Transverse colon (tissue), 4 donors: ENCODE data around the gene CWC15.

Experiments
- CTCF ChIP-seq, 5 experiments: fragments of 200-600 bp in 3 of 5; fragments of 450-650 bp in 2 of 5; sonication (generic) in 3 of 5; IDR thresholded peaks; 1 replicate in 2 of 5; 2 replicates in 3 of 5; pipeline ENCODE4 v1.5.1; 2016 to 2017; ENCODE audit warnings: antibody characterized with exemption in 5 of 5, inconsistent platforms in 3 of 5, mild to moderate bottlenecking in 2 of 5, moderate library complexity in 1 of 5
- POLR2A ChIP-seq: fragments of 450-650 bp; IDR thresholded peaks from one replicate; pipeline ENCODE4 v1.6.1; 2016; ENCODE audit warnings: antibody characterized with exemption, mild to moderate bottlenecking, moderate library complexity
- POLR2AphosphoS5 ChIP-seq, 3 donors: sonication (generic); formaldehyde crosslinking; IDR thresholded peaks; one replicate each; pipeline ENCODE4 v1.6.1; 2016; ENCODE audit warnings: antibody characterized with exemption in 3 of 3

- TF ChIP-seq CTCF (IDR thresholded peaks at IDR 0.05) (no peak), POLR2A (no peak), POLR2AphosphoS5 (IDR thresholded peaks at IDR 0.05) (no peak)
Measured at GRCh38 chr11:94948070-94948617, 25.2 kb downstream of the CWC15 start.
